GM21526 (cell line): ENCODE data around the gene TTC23L.
A peak's percentile ranks its signal among the peaks of the same experiment; 100 is the strongest.
"Not testable (repeated sequence)": the region's sequence is repeated elsewhere in the genome, so short reads cannot be mapped to it uniquely, and the experiment has no call there.

Source experiments
- ATAC-seq: cut with Tn5 transposase; IDR thresholded peaks from one replicate; pipeline ENCODE4 v1.9.1; 2021; ENCODE audit warnings: moderate library complexity; ENCODE audit not compliant: unreplicated experiment, low FRiP score

TTC23L gene

GRCh38 chr5:34838785-34839714, at the start of gene TTC23L:
Gene TTC23L, plus strand, starts transcription at chr5:34839164. Its CDS starts 1,508 bp downstream, at chr5:34840672.
- ATAC-seq, result peak; percentile 98

GRCh38 chr5:34789639-34790038, 49.3 kb upstream of the TTC23L start:
- no peak for ATAC-seq

GRCh38 chr5:34790069-34790468, 48.9 kb upstream of the TTC23L start:
- ATAC-seq, result no peak

- no peak for ATAC-seq
Observed at GRCh38 chr5:34791761-34792244, 47.2 kb upstream of the TTC23L start.

GRCh38 chr5:34802834-34803563, 36.0 kb upstream of the TTC23L start:
- no peak for ATAC-seq

GRCh38 chr5:34803974-34804732, 34.8 kb upstream of the TTC23L start:
- ATAC-seq, result no peak

GRCh38 chr5:34804913-34805312, 34.1 kb upstream of the TTC23L start:
- ATAC-seq, result no peak

- no peak for ATAC-seq
Observed at GRCh38 chr5:34806532-34806931, 32.4 kb upstream of the TTC23L start.

- ATAC-seq, result no peak
Observed at GRCh38 chr5:34811706-34812105, 27.3 kb upstream of the TTC23L start.

GRCh38 chr5:34813509-34813908, 25.5 kb upstream of the TTC23L start:
- no peak for ATAC-seq

- ATAC-seq, result no peak
Observed at GRCh38 chr5:34817558-34818351, 21.2 kb upstream of the TTC23L start.

- no peak for ATAC-seq
Observed at GRCh38 chr5:34818717-34819116, 20.2 kb upstream of the TTC23L start.

GRCh38 chr5:34820593-34820992, 18.4 kb upstream of the TTC23L start:
- ATAC-seq, result no peak

- ATAC-seq, result no peak
Observed at GRCh38 chr5:34822956-34823715, 15.8 kb upstream of the TTC23L start.

- ATAC-seq, result no peak
Observed at GRCh38 chr5:34826347-34826746, 12.6 kb upstream of the TTC23L start.

GRCh38 chr5:34827588-34828506, 11.1 kb upstream of the TTC23L start:
- no peak for ATAC-seq

- ATAC-seq, result not testable (repeated sequence)
Observed at GRCh38 chr5:34830827-34831226, 8.1 kb upstream of the TTC23L start.

- no peak for ATAC-seq
Observed at GRCh38 chr5:34831303-34831702, 7.7 kb upstream of the TTC23L start.
